HepG2 (cell line): Measurements from ENCODE around the gene SERBP1. TPM values are rescaled to one million over a fixed set of nuclear protein-coding genes. Genes with fewer than 3 reads are reported as not detected.

Experiments
- ATAC-seq: fragments of 200-7000 bp; cut with Tn5 transposase; 3 replicates; pipeline ENCODE4 v1.9.1; 2020; ENCODE audit warnings: mild to moderate bottlenecking, moderate library complexity
- BruUV-seq: library from RNA; stranded (reverse); fragments of 400-500 nt; replicated peaks from 2 replicates; lab custom pipeline; 2021; lab: Mats Ljungman, UMichigan
- CTCF ChIA-PET: fragments of 300-600 bp; formaldehyde crosslinking; extraction: SDS; loops from one replicate; lab custom pipeline; 2021; ENCODE audit warnings: low total read pairs, inconsistent platforms, low intra/inter-chr PET ratio; lab: Yijun Ruan, JAX
- POLR2A ChIA-PET: fragments of 350-600 bp; sonication (Branson Sonifier 250); formaldehyde crosslinking; loops from one replicate; lab custom pipeline; 2020; ENCODE audit warnings: antibody characterized with exemption, inconsistent platforms; lab: Yijun Ruan, JAX
- DNase-seq: peaks from one replicate; pipeline ENCODE4 v3.0.0-alpha.2; 2015; ENCODE audit warnings: low spot score
- FAIRE-seq: peaks from 3 replicates; lab custom pipeline; 2011; peaks lifted over from hg19 to GRCh38; lab: Jason Lieb, UNC
- H2AFZ ChIP-seq: one replicate; pipeline ENCODE4 v1.6.1; 2011; ENCODE audit warnings: low read length, inconsistent platforms
- H3K27ac ChIP-seq: fragments of 300-600 bp; 3 replicates; pipeline ENCODE4 v1.8.0; 2011; ENCODE audit warnings: mixed run types, mild to moderate bottlenecking, mixed read lengths, low read length, inconsistent platforms; ENCODE audit not compliant: insufficient read depth; ENCODE audit errors: extremely low read length
- H3K27me3 ChIP-seq, 2 experiments: fragments of 200-600 bp in 1 of 2; 2 replicates in 1 of 2; 3 replicates in 1 of 2; pipeline versions ENCODE4 v1.6.0 to v1.8.0; 2011; ENCODE audit warnings: low read length in 2 of 2, mild to moderate bottlenecking in 2 of 2, moderate library complexity in 2 of 2, inconsistent platforms in 1 of 2; ENCODE audit not compliant: insufficient read depth in 2 of 2, control insufficient read depth in 1 of 2
- H3K36me3 ChIP-seq, 2 experiments: fragments of 200-600 bp in 1 of 2; replicated peaks in 1 of 2; 2 replicates in 1 of 2; 3 replicates in 1 of 2; pipeline versions ENCODE4 v1.5.1 to v1.8.0; 2011; ENCODE audit warnings: low read length in 2 of 2, inconsistent platforms in 1 of 2; ENCODE audit not compliant: insufficient read depth in 2 of 2, control insufficient read depth in 1 of 2
- H3K4me1 ChIP-seq: 2 replicates; pipeline ENCODE4 v1.5.1; 2012; ENCODE audit warnings: low read length, inconsistent platforms; ENCODE audit not compliant: insufficient read depth
- H3K4me2 ChIP-seq: 2 replicates; pipeline ENCODE4 v1.6.0; 2011; ENCODE audit warnings: low read depth, low read length, inconsistent platforms
- H3K4me3 ChIP-seq, 3 experiments: fragments of 200-600 bp in 1 of 3; sonication (generic), shearing (Covaris generic) in 1 of 3; replicated peaks in 1 of 3; 2 replicates each; pipeline ENCODE4 v1.5.1; 2011 to 2016; ENCODE audit warnings: low read length in 3 of 3, inconsistent platforms in 2 of 3, low read depth in 2 of 3, mild to moderate bottlenecking in 2 of 3, control low read depth in 1 of 3, mixed read lengths in 1 of 3; ENCODE audit not compliant: insufficient read depth in 1 of 3
- H3K79me2 ChIP-seq: one replicate; pipeline ENCODE4 v1.6.1; 2011; ENCODE audit warnings: low read length, inconsistent platforms; ENCODE audit not compliant: insufficient read depth
- H3K9ac ChIP-seq: 2 replicates; pipeline ENCODE4 v1.6.0; 2011; ENCODE audit warnings: mild to moderate bottlenecking, low read depth, low read length, inconsistent platforms; ENCODE audit not compliant: insufficient read depth
- H3K9me3 ChIP-seq: 2 replicates; pipeline ENCODE4 v1.5.1; 2012; ENCODE audit warnings: mild to moderate bottlenecking, low read length
- H4K20me1 ChIP-seq: 2 replicates; pipeline ENCODE4 v1.6.0; 2011; ENCODE audit warnings: inconsistent platforms, mild to moderate bottlenecking, low read length, moderate library complexity; ENCODE audit not compliant: insufficient read depth
- CTCF ChIP-seq: sonication (generic); formaldehyde crosslinking; IDR thresholded peaks from 2 replicates; pipeline ENCODE4 v1.5.0; 2020; ENCODE audit warnings: mild to moderate bottlenecking, missing genetic modification reagents, moderate library complexity
- GATAD2A ChIP-seq: IDR thresholded peaks from 2 replicates; pipeline ENCODE4 v1.6.1; 2016
- IKZF1 ChIP-seq: fragments of 450-650 bp; IDR thresholded peaks from 2 replicates; pipeline ENCODE4 v1.7.1; 2016
- LCORL ChIP-seq, 2 experiments: fragments of 450-650 bp in 1 of 2; sonication (generic) in 1 of 2; formaldehyde crosslinking in 1 of 2; IDR thresholded peaks; 2 replicates each; pipeline versions ENCODE4 v1.5.0 to v1.6.1; 2017 to 2020; ENCODE audit warnings: antibody characterized with exemption in 1 of 2, missing genetic modification reagents in 1 of 2
- MEF2D ChIP-seq: sonication (generic); formaldehyde crosslinking; IDR thresholded peaks from 2 replicates; pipeline ENCODE4 v1.5.1; 2020; ENCODE audit warnings: mild to moderate bottlenecking, missing genetic modification reagents
- NFIC ChIP-seq: IDR thresholded peaks from 2 replicates; pipeline ENCODE4 v1.6.1; 2012; ENCODE audit warnings: mild to moderate bottlenecking, low read length, inconsistent platforms
- TEAD3 ChIP-seq: optimal IDR thresholded peaks from 2 replicates; pipeline ENCODE3; 2016; ENCODE audit warnings: borderline replicate concordance
- YEATS2 ChIP-seq: sonication (generic); formaldehyde crosslinking; IDR thresholded peaks from 2 replicates; pipeline ENCODE4 v1.4.0; 2020; ENCODE audit warnings: missing genetic modification reagents, borderline replicate concordance
- ZNF512 ChIP-seq: sonication (generic); formaldehyde crosslinking; IDR thresholded peaks from 2 replicates; pipeline ENCODE4 v1.4.0; 2020; ENCODE audit warnings: mild to moderate bottlenecking, missing genetic modification reagents
- ZNF710 ChIP-seq: sonication (generic); formaldehyde crosslinking; IDR thresholded peaks from 2 replicates; pipeline ENCODE4 v1.5.0; 2020; ENCODE audit warnings: mild to moderate bottlenecking, missing genetic modification reagents, borderline replicate concordance
- ZNF816 ChIP-seq: sonication (generic); formaldehyde crosslinking; IDR thresholded peaks from 2 replicates; pipeline ENCODE4 v1.8.0; 2022; ENCODE audit warnings: missing genetic modification reagents, mild to moderate bottlenecking, borderline replicate concordance
- WGBS: methylation state at CpG from one replicate; pipeline ENCODE4 v1.1.6; 2017; ENCODE audit warnings: low lambda C conversion rate; 5-methylcytosine and 5-hydroxymethylcytosine counted together
- in situ Hi-C: cut with HindIII; loops from 2 replicates; pipeline ENCODE4 v1.10.0; 2017; ENCODE audit warnings: low pct_unique_long_range_greater_than_20kb; ENCODE audit not compliant: extremely low pct_ligation_motif_present
- intact Hi-C: fragments of 100-400 bp; cut with micrococcal nuclease; formaldehyde crosslinking; loops from one replicate; pipeline ENCODE4 v1.10.0; 2022; ENCODE audit not compliant: unreplicated experiment
- polyA plus RNA-seq, 8 experiments: library from polyadenylated mRNA; depleted of rRNA in 3 of 8; stranded (reverse) in 7 of 8; unstranded in 1 of 8; fragments of >200 nt; fragmentation: Illumina TruSeq in 4 of 8; extraction: Trizol in 4 of 8; gene quantifications; 2 replicates each; pipeline versions ENCODE4 v1.2.1 to v1.2.3, GENCODE V29; 2011 to 2016; ENCODE audit warnings: low read depth in 4 of 8, missing spikeins in 1 of 8, mixed read lengths in 1 of 8; ENCODE audit not compliant: insufficient read depth in 1 of 8
- total RNA-seq, 5 experiments: library from RNA; depleted of rRNA; stranded (reverse); fragments of >200 nt; fragmentation: Illumina TruSeq; extraction: Trizol; gene quantifications; 2 replicates each; pipeline ENCODE4 v1.2.3, GENCODE V29; 2016; ENCODE audit warnings: low read depth in 1 of 5

SERBP1 gene
- total and polyA plus RNA-seq, 2 of the 13 experiments (the other 11 are each of a cell fraction or from before 2014, with no cell fraction given): 175 to 281 TPM

DNA sequence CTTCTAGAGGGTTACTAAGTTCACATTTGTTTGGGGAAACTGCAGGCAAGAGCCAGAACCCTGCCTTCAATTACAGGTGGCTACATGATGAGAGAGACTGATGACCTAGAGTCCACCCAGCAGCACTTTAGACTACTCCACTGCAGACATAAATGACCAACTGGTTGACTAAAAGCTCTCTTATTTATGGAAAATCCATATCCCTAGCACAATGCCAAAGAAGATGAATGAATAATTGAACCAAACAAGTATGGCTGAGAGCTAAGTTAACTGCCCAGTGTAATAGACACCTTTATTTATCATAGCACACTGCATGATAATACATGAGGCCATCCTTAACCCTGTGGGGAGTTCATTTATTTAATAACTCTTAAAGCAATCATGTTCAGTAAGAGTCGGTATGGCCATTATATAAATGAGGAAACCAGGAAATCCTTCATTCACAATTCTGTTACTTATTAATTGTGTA, 62.1 kb downstream of the SERBP1 start:
- POLR2A ChIA-PET: no interaction called here
- no TSS peak for BruUV-seq

GRCh38 chr1:67367370-67368045, 62.7 kb downstream of the SERBP1 start:
- BruUV-seq: no TSS peak
- ChIA-PET POLR2A (no interaction called here), CTCF (no interaction called here)
- Histone ChIP-seq H3K4me1 (peaks cover 18% of the 10 kb centered on the region), H3K9me3 (no peaks in the 10 kb centered on the region), H3K27me3 (no peaks in the 10 kb centered on the region), H3K9ac (no peak overlapping the region), H2AFZ (no peak overlapping the region), H3K4me2 (peak overlapping the region; percentile 56), H3K79me2 (no peaks in the 10 kb centered on the region), H4K20me1 (no peaks in the 10 kb centered on the region), H3K4me3 (peak overlapping the region in 1 of 3 experiments; percentile 20; a peak in 1 of 6 replicates), H3K36me3 (no peaks in the 10 kb centered on the region), H3K27ac (no peak overlapping the region)
- ATAC-seq (peak; percentile 97), DNase-seq (peak; percentile 69), FAIRE-seq (peak; percentile 50)
- 9% methylated on average over 8 of the region's 8 CpGs for WGBS
- in situ Hi-C loops: no loop called here
- intact Hi-C loops: no loop called here
- TF ChIP-seq TEAD3 (CRISPR knock-in tag) (peak; percentile 52), LCORL (IDR thresholded peaks at IDR 0.05) (no peak), LCORL (CRISPR knock-in tag; IDR thresholded peaks at IDR 0.05) (0 out of 2 replicates have a peak, but pooled peaks have one; percentile 13), MEF2D (CRISPR knock-in tag) (no peak), GATAD2A (peak; percentile 21; the same call in 1 of the 2 replicates), ZNF710 (CRISPR knock-in tag) (peak; percentile 98), NFIC (peak; percentile 58; the same call in 1 of the 2 replicates), ZNF512 (CRISPR knock-in tag) (peak; percentile 80), IKZF1 (no peak), CTCF (CRISPR knock-in tag) (peak; percentile 36)

More for the DNA sequence above, 62.1 kb downstream of the SERBP1 start:
- 4% methylated on average over 1 of the region's 1 CpG for WGBS
- Histone ChIP-seq H3K4me3 (no peak overlapping the region), H2AFZ (no peak overlapping the region), H3K4me1 (peaks cover 18% of the 10 kb centered on the region), H3K27ac (no peak overlapping the region), H3K4me2 (peak overlapping the region; percentile 56), H3K9ac (no peak overlapping the region), H3K9me3 (no peaks in the 10 kb centered on the region), H3K27me3 (no peaks in the 10 kb centered on the region), H3K36me3 (no peaks in the 10 kb centered on the region), H3K79me2 (no peaks in the 10 kb centered on the region), H4K20me1 (no peaks in the 10 kb centered on the region)
- FAIRE-seq (no peak), ATAC-seq (peak; percentile 84), DNase-seq (no peak)
- TF ChIP-seq ZNF816 (peak; percentile 47; the same call in 1 of the 2 replicates), YEATS2 (CRISPR knock-in tag) (no peak)
- in situ Hi-C loops: no loop called here
- intact Hi-C loops: no loop called here
- CTCF ChIA-PET: no interaction called here
